Prostate gland (tissue), 2 donors: Measurements from ENCODE around the gene GPATCH8. TPM values are rescaled to one million over a fixed set of nuclear protein-coding genes. Genes with fewer than 3 reads are reported as not detected.

ENCODE experiments used
- DNase-seq: peaks from one replicate; pipeline ENCODE4 v3.0.0-alpha.2; 2019; ENCODE audit warnings: low spot score
- H3K27ac ChIP-seq, 2 donors: fragments of 200-600 bp; sonication (generic); 2 replicates each; pipeline ENCODE4 v1.5.1; 2017 to 2019
- H3K27me3 ChIP-seq: fragments of 200-600 bp; sonication (generic); replicated peaks from 2 replicates; pipeline ENCODE4 v1.5.1; 2019; ENCODE audit not compliant: insufficient read depth
- H3K36me3 ChIP-seq, 2 donors: fragments of 200-600 bp; sonication (generic); 1 replicate in 1 of 2; 2 replicates in 1 of 2; pipeline versions ENCODE4 v1.5.1 to v1.8.1; 2017 to 2019
- H3K4me1 ChIP-seq: fragments of 200-600 bp; sonication (generic); replicated peaks from 2 replicates; pipeline ENCODE4 v1.5.1; 2019
- H3K4me3 ChIP-seq, 2 donors: fragments of 200-600 bp; sonication (generic); 2 replicates each; pipeline ENCODE4 v1.5.1; 2017 to 2019
- H3K9me3 ChIP-seq: fragments of 200-600 bp; sonication (generic); 2 replicates; pipeline ENCODE4 v1.5.1; 2017
- POLR2A ChIP-seq: fragments of 450-650 bp; IDR thresholded peaks from one replicate; pipeline ENCODE4 v1.6.1; 2016; ENCODE audit warnings: antibody characterized with exemption, mild to moderate bottlenecking
- POLR2AphosphoS5 ChIP-seq: sonication (generic); formaldehyde crosslinking; IDR thresholded peaks from one replicate; pipeline ENCODE4 v1.6.1; 2017; ENCODE audit warnings: antibody characterized with exemption
- WGBS: methylation state at CpG from one replicate; pipeline ENCODE4 v1.1.5; 2018; 5-methylcytosine and 5-hydroxymethylcytosine counted together
- intact Hi-C: fragments of 100-400 bp; cut with DNase I; formaldehyde crosslinking; loops from one replicate; pipeline ENCODE4 v1.14.2; 2022
- total RNA-seq, 2 donors: library from RNA; depleted of rRNA; stranded (reverse); fragments of >200 nt; gene quantifications; one replicate each; pipeline ENCODE4 v1.1.0, GENCODE V29; 2016
- TF ChIP-seq, protein P1 (sequence below), 4 experiments: fragments of 200-600 bp in 2 of 4; fragments of 450-650 bp in 2 of 4; sonication (generic) in 2 of 4; IDR thresholded peaks; 1 replicate in 3 of 4; 2 replicates in 1 of 4; pipeline ENCODE4 v1.5.1; 2016 to 2019; ENCODE audit warnings: antibody characterized with exemption in 4 of 4, mild to moderate bottlenecking in 2 of 4, moderate library complexity in 2 of 4

The GPATCH8 gene
- total RNA-seq, 2 donors from 2014 or later = 25.2 to 42.8 TPM

DNA sequence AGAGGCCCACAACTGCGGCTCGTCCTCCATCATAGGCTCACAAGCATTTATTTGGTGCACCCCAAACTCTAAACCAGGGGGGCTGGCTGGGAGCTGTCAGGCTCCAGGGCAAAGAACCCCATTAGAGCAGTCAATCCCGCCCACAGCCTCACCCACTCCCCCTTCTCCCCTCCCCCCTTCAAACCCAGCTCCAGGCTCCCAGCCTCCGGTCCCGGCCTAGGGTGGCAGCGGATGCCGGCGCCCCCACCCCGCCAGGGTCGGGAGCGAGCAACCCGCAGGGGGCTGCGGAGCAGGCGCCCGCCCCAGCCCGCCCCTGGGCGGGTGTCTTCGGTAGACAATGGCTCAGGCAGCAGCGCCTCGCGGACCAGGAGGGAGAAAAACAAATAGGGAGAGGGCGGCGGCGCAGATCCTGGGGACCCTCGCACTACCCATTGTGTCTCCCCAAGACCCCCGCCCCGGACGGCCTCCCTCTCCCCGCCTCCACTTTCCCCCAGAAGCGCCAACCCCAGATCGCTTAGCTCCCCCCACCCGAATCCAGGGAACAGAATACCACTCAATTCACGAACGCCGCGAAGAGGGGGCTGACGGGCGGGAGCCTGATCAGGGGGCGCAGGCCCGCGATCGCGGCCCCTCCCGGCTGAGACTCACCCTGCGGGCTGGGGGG is 140.1 kb downstream of the GPATCH8 start:
- Histone ChIP-seq H3K4me1 (no peaks in the 10 kb centered on the region), H3K36me3 (no peaks in the 10 kb centered on the region), H3K9me3 (no peaks in the 10 kb centered on the region), H3K27ac (peak overlapping the region; percentile 5 to 19), H3K27me3 (no peaks in the 10 kb centered on the region), H3K4me3 (peak overlapping the region; percentile 46 to 55)
- intact Hi-C loops = no loop called here
- no peak for DNase-seq
- WGBS = 2% methylated on average over 32 of the region's 45 CpGs
- TF ChIP-seq, protein P1, sequence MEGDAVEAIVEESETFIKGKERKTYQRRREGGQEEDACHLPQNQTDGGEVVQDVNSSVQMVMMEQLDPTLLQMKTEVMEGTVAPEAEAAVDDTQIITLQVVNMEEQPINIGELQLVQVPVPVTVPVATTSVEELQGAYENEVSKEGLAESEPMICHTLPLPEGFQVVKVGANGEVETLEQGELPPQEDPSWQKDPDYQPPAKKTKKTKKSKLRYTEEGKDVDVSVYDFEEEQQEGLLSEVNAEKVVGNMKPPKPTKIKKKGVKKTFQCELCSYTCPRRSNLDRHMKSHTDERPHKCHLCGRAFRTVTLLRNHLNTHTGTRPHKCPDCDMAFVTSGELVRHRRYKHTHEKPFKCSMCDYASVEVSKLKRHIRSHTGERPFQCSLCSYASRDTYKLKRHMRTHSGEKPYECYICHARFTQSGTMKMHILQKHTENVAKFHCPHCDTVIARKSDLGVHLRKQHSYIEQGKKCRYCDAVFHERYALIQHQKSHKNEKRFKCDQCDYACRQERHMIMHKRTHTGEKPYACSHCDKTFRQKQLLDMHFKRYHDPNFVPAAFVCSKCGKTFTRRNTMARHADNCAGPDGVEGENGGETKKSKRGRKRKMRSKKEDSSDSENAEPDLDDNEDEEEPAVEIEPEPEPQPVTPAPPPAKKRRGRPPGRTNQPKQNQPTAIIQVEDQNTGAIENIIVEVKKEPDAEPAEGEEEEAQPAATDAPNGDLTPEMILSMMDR (IDR thresholded peaks at IDR 0.05) = no peak
- TF ChIP-seq POLR2A (no peak), POLR2AphosphoS5 (no peak)

DNA sequence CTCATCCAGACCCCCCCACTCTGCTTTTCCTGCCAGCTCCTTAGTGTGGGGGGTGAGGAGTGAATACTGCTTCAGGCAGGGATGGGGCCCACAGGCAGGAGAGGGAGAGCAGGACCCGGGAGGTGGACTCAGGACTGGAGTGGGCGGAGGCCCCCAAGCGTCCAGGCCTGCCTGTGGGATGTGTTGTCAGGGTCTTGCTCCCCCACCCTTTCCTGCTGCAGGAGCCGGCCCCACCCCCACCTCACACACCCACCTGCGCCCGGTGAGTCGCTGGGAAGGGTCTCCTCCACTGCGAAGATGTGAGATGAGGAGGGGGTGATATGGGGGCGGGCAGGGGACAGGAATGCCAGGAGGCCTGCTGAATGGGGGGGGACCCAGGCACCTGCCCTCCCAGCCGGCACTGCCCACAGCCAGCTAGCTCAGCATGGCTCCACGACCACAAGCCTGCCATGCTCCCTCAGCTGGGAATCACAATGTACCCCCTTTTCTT is 140.7 kb downstream of the GPATCH8 start:
- no peak for DNase-seq
- Histone ChIP-seq H3K36me3 (no peaks in the 10 kb centered on the region), H3K27ac (no peak overlapping the region), H3K27me3 (no peaks in the 10 kb centered on the region), H3K4me3 (peak overlapping the region in 1 of 2 donors; percentile 46), H3K4me1 (no peaks in the 10 kb centered on the region), H3K9me3 (no peaks in the 10 kb centered on the region)
- WGBS = 15% methylated on average over 10 of the region's 11 CpGs
- intact Hi-C loops = no loop called here
- TF ChIP-seq, protein P1 (IDR thresholded peaks at IDR 0.05) = no peak
- no peak for TF ChIP-seq POLR2A
- no peak for TF ChIP-seq POLR2AphosphoS5

DNA sequence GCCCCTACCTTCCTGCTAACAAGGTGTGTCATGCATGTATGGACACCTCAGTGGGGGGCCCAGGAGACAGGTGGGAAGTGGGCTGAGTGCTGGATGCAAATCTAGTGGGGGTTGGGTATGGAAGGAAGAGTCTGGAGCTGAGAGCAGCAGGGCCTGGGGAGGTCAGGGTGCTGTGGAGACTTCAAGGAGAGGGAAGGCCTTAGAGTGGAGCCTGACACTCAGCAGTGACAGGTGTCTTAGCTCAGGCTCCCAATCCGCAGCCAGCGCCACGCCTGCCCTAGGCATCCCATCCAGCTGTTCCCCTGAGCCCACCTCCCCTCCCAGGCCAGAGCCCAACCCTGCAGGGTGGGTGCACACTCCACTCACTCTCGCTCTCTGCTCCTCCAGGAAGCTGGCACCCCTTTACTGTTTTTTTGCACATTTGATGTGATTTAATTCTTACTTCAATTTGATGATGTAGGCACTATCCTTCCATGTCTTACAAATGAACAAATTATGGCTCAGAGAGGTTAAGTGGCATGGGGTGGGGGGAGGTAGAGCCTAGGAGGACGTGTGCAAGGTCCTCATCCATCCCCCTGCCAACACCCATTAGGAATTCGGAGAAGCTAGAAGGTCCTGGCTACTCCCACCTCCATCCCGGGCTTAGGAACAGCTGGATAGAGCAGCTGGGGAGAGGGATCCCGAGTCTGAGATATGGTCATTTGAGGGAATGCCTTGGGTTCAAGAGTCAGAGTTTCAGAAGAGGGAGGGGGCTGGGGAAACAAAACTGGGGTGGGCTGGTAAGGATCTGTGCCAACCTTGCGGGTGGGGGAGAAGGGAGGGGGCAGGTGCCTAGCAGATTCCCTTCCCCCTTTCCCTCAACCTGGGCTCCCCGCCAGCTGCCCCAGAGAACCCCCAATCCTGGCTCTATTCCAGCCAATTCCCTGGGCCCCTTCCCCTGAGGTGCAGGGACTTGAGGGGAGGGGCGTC is 141.6 kb downstream of the GPATCH8 start:
- Histone ChIP-seq H3K27me3 (no peaks in the 10 kb centered on the region), H3K4me1 (no peaks in the 10 kb centered on the region), H3K27ac (no peak overlapping the region), H3K9me3 (no peaks in the 10 kb centered on the region), H3K36me3 (no peaks in the 10 kb centered on the region), H3K4me3 (no peak overlapping the region)
- intact Hi-C loops = no loop called here
- TF ChIP-seq POLR2A (no peak), POLR2AphosphoS5 (no peak)
- TF ChIP-seq, protein P1 (IDR thresholded peaks at IDR 0.05) = no peak
- 60% methylated on average over 11 of the region's 11 CpGs for whole genome bisulfite sequencing
- no peak for DNase-seq

DNA sequence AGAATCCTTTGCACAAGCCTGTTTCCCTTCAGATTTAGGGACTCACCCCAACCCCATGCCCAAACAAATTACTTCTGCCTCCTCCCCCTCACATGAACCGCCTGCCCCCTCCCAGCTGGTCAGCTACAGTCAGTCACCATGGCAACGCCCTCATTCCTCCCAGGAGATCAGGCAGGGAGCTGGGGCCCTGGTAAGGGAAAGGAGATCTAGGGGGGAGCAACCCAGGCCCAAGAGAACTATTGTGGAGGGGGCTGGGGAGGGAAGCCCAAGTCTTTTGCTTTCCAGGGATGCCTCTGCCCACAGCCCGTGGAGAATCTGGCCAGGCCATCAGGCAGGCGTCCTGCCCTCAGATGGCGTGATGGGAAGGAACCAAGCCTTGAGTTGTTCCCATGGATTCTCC is 142.4 kb downstream of the GPATCH8 start:
- H3K9me3 ChIP-seq = no peaks in the 10 kb centered on the region
- H3K27me3 ChIP-seq = no peaks in the 10 kb centered on the region
- 55% methylated on average over 5 of the region's 5 CpGs for WGBS
- no peaks in the 10 kb centered on the region for H3K36me3 ChIP-seq
- DNase-seq = no peak
- no peaks in the 10 kb centered on the region for H3K4me1 ChIP-seq
- TF ChIP-seq POLR2A (no peak), POLR2AphosphoS5 (no peak)
- TF ChIP-seq, protein P1 (IDR thresholded peaks at IDR 0.05) = no peak
- no peak overlapping the region for H3K27ac ChIP-seq
- intact Hi-C loops = no loop called here
- no peak overlapping the region for H3K4me3 ChIP-seq
